Measurements from ENCODE around the gene ARHGEF18. TPM values are rescaled to one million over a fixed set of nuclear protein-coding genes. Genes with fewer than 3 reads are reported as not detected.
"Not testable (repeated sequence)": the region's sequence is repeated elsewhere in the genome, so short reads cannot be mapped to it uniquely, and the experiment has no call there.

The ARHGEF18 gene
- 1 to 10 TPM in 2 of 3 donors, under 1 TPM in 1; 0.86 to 7.8 (median 1.2) TPM for polyA plus RNA-seq

- Mint-ChIP-seq H3K4me3 (peak within 1 kb of the TSS; percentile 89 to 94 (median 93)), H3K27ac (peak within 1 kb of the TSS; percentile 88 to 100 (median 94)), H3K36me3 (peaks cover 9 to 18% (median 11%) of the 10 kb centered on the region in 3 donors), H3K4me1 (peaks cover 62 to 76% of the 10 kb centered on the region in 2 donors), H3K9me3 (peaks cover 0 to 7% (median 4%) of the 10 kb centered on the region in 6 donors), H3K27me3 (ENCODE audit: low read depth in 3 of 3) (peaks cover 0 to 5% (median 2%) of the 10 kb centered on the region in 3 donors)
- DNase-seq, result peak in 2 of 3 donors; percentile 24 to 28
These were observed at the start of gene ARHGEF18 for GRCh38 chr19:7348587-7349230. TSS of gene ARHGEF18 (plus strand) at chr19:7348937. CDS start at chr19:7362891, 13,954 bp downstream.

- Mint-ChIP-seq H3K9me3 (no peaks in the 10 kb centered on the region), H3K27me3 (ENCODE audit: low read depth in 3 of 3) (peaks cover 5 to 19% (median 7%) of the 10 kb centered on the region in 3 donors), H3K4me1 (no peaks in the 10 kb centered on the region), H3K4me3 (no peak overlapping the region), H3K27ac (no peak overlapping the region), H3K36me3 (no peaks in the 10 kb centered on the region)
- DNase-seq, result no peak
These were observed 47.2 kb upstream of the ARHGEF18 start for GRCh38 chr19:7301525-7301924.

- Mint-ChIP-seq H3K27me3 (ENCODE audit: low read depth in 3 of 3) (peaks cover 4 to 11% (median 6%) of the 10 kb centered on the region in 3 donors), H3K27ac (no peak overlapping the region)
These were observed 45.3 kb upstream of the ARHGEF18 start for GRCh38 chr19:7303470-7303869.

GRCh38 chr19:7304200-7304599 lies 44.5 kb upstream of the ARHGEF18 start:
- no peak overlapping the region for H3K4me3 Mint-ChIP-seq
- H3K27me3 Mint-ChIP-seq (ENCODE audit: low read depth in 3 of 3), result peaks cover 4 to 11% (median 6%) of the 10 kb centered on the region in 3 donors
- H3K36me3 Mint-ChIP-seq, result no peaks in the 10 kb centered on the region
- DNase-seq, result no peak
- no peaks in the 10 kb centered on the region for H3K9me3 Mint-ChIP-seq
- no peaks in the 10 kb centered on the region for H3K4me1 Mint-ChIP-seq
- H3K27ac Mint-ChIP-seq, result no peak overlapping the region

More at GRCh38 chr19:7303470-7303869, 45.3 kb upstream of the ARHGEF18 start:
- no peak for DNase-seq
- H3K4me3 Mint-ChIP-seq, result no peak overlapping the region
- H3K4me1 Mint-ChIP-seq, result no peaks in the 10 kb centered on the region
- H3K9me3 Mint-ChIP-seq, result no peaks in the 10 kb centered on the region
- H3K36me3 Mint-ChIP-seq, result no peaks in the 10 kb centered on the region

- H3K27me3 Mint-ChIP-seq (ENCODE audit: low read depth in 3 of 3), result peaks cover 3 to 5% (median 4%) of the 10 kb centered on the region in 3 donors
- no peak overlapping the region for H3K4me3 Mint-ChIP-seq
- H3K9me3 Mint-ChIP-seq, result no peaks in the 10 kb centered on the region
- no peaks in the 10 kb centered on the region for H3K36me3 Mint-ChIP-seq
- H3K27ac Mint-ChIP-seq, result no peak overlapping the region
- H3K4me1 Mint-ChIP-seq, result no peaks in the 10 kb centered on the region
- DNase-seq, result no peak
These were observed 41.0 kb upstream of the ARHGEF18 start for GRCh38 chr19:7307590-7308218.

GRCh38 chr19:7308327-7308726 lies 40.4 kb upstream of the ARHGEF18 start:
- not testable (repeated sequence) for H3K9me3 Mint-ChIP-seq; DNase-seq; H3K36me3 Mint-ChIP-seq; H3K27ac Mint-ChIP-seq; H3K4me3 Mint-ChIP-seq; H3K27me3 Mint-ChIP-seq (ENCODE audit: low read depth in 3 of 3); H3K4me1 Mint-ChIP-seq

- Mint-ChIP-seq H3K27ac (peak overlapping the region in 1 of 6 donors; percentile 62), H3K4me1 (no peaks in the 10 kb centered on the region), H3K9me3 (no peaks in the 10 kb centered on the region), H3K4me3 (no peak overlapping the region), H3K27me3 (ENCODE audit: low read depth in 3 of 3) (peaks cover 0 to 7% (median 3%) of the 10 kb centered on the region in 3 donors), H3K36me3 (no peaks in the 10 kb centered on the region)
- DNase-seq, result no peak
These were observed 36.8 kb upstream of the ARHGEF18 start for GRCh38 chr19:7311911-7312310.

- DNase-seq, result no peak
- H3K27ac Mint-ChIP-seq, result peak overlapping the region in 1 of 6 donors; percentile 24
- H3K4me3 Mint-ChIP-seq, result no peak overlapping the region
- H3K9me3 Mint-ChIP-seq, result no peaks in the 10 kb centered on the region
- H3K27me3 Mint-ChIP-seq (ENCODE audit: low read depth in 3 of 3), result peaks cover 0 to 9% (median 2%) of the 10 kb centered on the region in 3 donors
- no peaks in the 10 kb centered on the region for H3K36me3 Mint-ChIP-seq
- H3K4me1 Mint-ChIP-seq, result no peaks in the 10 kb centered on the region
These were observed 35.9 kb upstream of the ARHGEF18 start for GRCh38 chr19:7312816-7313215.

- no peak for DNase-seq
- H3K36me3 Mint-ChIP-seq, result no peaks in the 10 kb centered on the region
- no peak overlapping the region for H3K27ac Mint-ChIP-seq
These were observed 30.6 kb upstream of the ARHGEF18 start for GRCh38 chr19:7318176-7318575.

GRCh38 chr19:7326105-7326877 lies 22.4 kb upstream of the ARHGEF18 start:
- peak; percentile 25 to 28 (median 26) for DNase-seq
- Mint-ChIP-seq H3K4me3 (no peak overlapping the region), H3K27me3 (ENCODE audit: low read depth in 3 of 3) (peaks cover 0 to 5% (median 2%) of the 10 kb centered on the region in 3 donors), H3K27ac (no peak overlapping the region), H3K9me3 (peaks cover 0 to 12% (median under 1%) of the 10 kb centered on the region in 6 donors), H3K4me1 (no peaks in the 10 kb centered on the region), H3K36me3 (peaks cover 0 to 4% (median 0%) of the 10 kb centered on the region in 3 donors)

More at GRCh38 chr19:7318176-7318575, 30.6 kb upstream of the ARHGEF18 start:
- Mint-ChIP-seq H3K9me3 (peaks cover 0 to 6% (median under 1%) of the 10 kb centered on the region in 6 donors), H3K27me3 (ENCODE audit: low read depth in 3 of 3) (peaks cover 0 to 8% (median 4%) of the 10 kb centered on the region in 3 donors), H3K4me3 (no peak overlapping the region), H3K4me1 (no peaks in the 10 kb centered on the region)

- Mint-ChIP-seq H3K9me3 (peaks cover 0 to 12% (median under 1%) of the 10 kb centered on the region in 6 donors), H3K4me3 (no peak overlapping the region), H3K4me1 (no peaks in the 10 kb centered on the region), H3K27ac (no peak overlapping the region), H3K27me3 (ENCODE audit: low read depth in 3 of 3) (peaks cover 0 to 5% (median 2%) of the 10 kb centered on the region in 3 donors), H3K36me3 (peaks cover 0 to 4% (median 0%) of the 10 kb centered on the region in 3 donors)
- DNase-seq, result no peak
These were observed 20.9 kb upstream of the ARHGEF18 start for GRCh38 chr19:7327802-7328201.

- peaks cover 0 to 5% (median 2%) of the 10 kb centered on the region in 3 donors for H3K27me3 Mint-ChIP-seq (ENCODE audit: low read depth in 3 of 3)
- no peaks in the 10 kb centered on the region for H3K4me1 Mint-ChIP-seq
- H3K9me3 Mint-ChIP-seq, result peaks cover 0 to 12% (median under 1%) of the 10 kb centered on the region in 6 donors
- no peak overlapping the region for H3K4me3 Mint-ChIP-seq
- H3K27ac Mint-ChIP-seq, result no peak overlapping the region
- peaks cover 0 to 4% (median 0%) of the 10 kb centered on the region in 3 donors for H3K36me3 Mint-ChIP-seq
- DNase-seq, result no peak
These were observed 20.1 kb upstream of the ARHGEF18 start for GRCh38 chr19:7328647-7329046.

- peaks cover 1 to 10% of the 10 kb centered on the region in 2 donors for H3K4me1 Mint-ChIP-seq
- peaks cover 2 to 6% (median 3%) of the 10 kb centered on the region in 3 donors for H3K27me3 Mint-ChIP-seq (ENCODE audit: low read depth in 3 of 3)
- H3K4me3 Mint-ChIP-seq, result no peak overlapping the region
These were observed 17.3 kb upstream of the ARHGEF18 start for GRCh38 chr19:7331446-7331845.

More at GRCh38 chr19:7331446-7331845, 17.3 kb upstream of the ARHGEF18 start:
- H3K36me3 Mint-ChIP-seq, result no peaks in the 10 kb centered on the region
- no peak for DNase-seq
- no peaks in the 10 kb centered on the region for H3K9me3 Mint-ChIP-seq
- H3K27ac Mint-ChIP-seq, result no peak overlapping the region

Measured in immature natural killer cell (primary cell).